Left renal cortex interstitium (tissue), 4 donors: ENCODE data around the gene PACSIN3. TPM values are rescaled to one million over a fixed set of nuclear protein-coding genes. Genes with fewer than 3 reads are reported as not detected.
"Not testable (repeated sequence)": the region's sequence is repeated elsewhere in the genome, so short reads cannot be mapped to it uniquely, and the experiment has no call there.

Experiments used
- DNase-seq, 4 donors: peaks; one replicate each; pipeline ENCODE4 v3.0.0-alpha.2; 2013; ENCODE audit warnings: low read depth in 4 of 4, low spot score in 2 of 4, missing footprints in 1 of 4
- polyA plus RNA-seq, 4 donors: library from polyadenylated mRNA; unstranded; fragments of 120-200 nt; gene quantifications; one replicate each; pipeline ENCODE4 v1.2.1, GENCODE V29; 2013; ENCODE audit not compliant: insufficient read length in 4 of 4

PACSIN3 gene
- polyA plus RNA-seq = 10 to 100 TPM; 31.9 to 39.7 (median 34.5) TPM

DNA sequence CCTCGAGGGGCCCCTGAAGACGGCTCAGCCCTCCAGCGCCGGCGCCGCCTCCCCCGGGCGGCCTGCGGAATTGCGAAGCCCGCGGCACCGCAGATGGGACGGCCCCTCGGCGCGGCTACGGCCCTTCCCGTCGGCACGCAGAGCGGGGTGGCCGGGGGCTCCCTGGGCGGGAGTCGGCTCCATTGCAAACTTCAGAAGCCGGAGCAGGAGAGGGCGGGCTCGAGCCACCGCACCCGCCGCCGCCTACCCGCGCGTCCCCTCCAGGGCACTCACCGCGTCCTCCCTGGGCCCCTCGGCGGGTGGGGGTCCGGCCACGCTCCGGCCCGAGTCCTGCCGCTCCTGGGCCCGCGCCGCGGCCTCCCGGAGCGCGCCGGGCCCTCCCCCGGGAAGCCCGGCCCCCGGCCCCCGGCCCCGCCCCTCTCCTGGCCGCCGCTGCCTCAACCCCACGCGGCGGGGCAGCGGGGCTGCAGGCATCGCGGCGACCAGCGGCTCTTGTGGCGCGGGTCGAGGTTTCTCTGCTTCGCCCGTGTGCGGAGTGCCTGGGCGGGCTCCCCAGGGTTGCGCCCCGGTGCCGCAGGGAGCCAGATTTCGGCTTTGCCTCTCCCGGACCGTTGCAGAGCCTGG is at the start of gene PACSIN3:
Gene PACSIN3 (minus strand): TSS at position 359 of the 624 bp plus-strand sequence. CDS start 3,707 bp downstream, outside the sequence.
- peak in 2 of 4 donors; percentile 21 to 27 for DNase-seq

- DNase-seq = no peak
Measured at GRCh38 chr11:47235163-47235562, 48.9 kb upstream of the PACSIN3 start.

- no peak for DNase-seq
Measured at GRCh38 chr11:47234669-47235100, 48.5 kb upstream of the PACSIN3 start.

DNA sequence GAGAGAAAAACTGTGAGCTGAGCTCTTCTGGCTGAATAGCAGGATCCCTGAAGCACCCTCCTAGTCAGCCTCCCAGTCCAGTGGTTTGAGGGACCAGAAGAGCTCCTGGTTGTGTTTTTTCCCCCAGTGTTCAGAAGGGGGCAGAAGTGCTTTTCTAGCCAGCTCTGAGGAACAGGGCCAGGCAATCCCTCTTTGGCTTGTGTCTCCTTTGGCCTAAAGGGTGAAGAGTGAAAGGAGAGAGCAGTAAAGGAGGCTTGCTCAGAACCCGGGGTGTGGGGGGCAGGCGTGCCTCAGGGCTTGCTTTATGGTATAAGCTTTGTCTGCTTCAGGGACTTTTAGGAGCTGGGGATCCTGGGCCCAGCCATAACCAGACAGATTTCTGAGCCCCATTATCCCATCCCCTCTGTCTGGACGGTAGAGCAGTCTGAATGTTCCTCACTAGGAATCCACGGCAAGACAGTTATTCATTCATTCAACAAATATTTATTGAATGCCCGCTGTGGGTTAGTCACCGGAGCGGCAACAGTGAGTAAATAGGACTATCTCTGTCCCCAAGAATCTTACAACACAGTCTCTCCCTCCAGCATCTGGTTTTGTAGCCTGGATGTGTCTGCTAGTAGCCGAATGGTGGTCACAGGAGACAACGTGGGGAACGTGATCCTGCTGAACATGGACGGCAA is 47.9 kb upstream of the PACSIN3 start:
- DNase-seq = no peak

DNA sequence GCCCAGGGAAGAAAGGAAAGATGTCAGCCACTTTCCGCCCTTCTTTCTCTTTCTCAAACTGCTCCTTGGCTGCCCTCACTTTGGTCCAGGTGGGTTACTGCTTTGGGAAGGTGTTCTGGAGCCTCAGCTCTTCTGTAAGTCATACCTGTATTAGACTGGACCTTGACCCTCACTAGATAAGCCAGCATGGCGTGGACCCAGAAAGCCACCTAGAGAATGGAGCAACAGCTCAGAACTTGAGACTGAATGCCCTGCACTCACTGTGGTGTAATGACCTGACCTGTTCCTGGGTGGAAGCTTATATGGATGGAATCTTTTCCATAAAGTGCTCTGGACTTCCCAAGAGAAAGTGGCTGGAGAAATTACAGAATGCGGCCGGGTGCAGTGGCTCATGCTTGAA is 46.8 kb upstream of the PACSIN3 start:
- no peak for DNase-seq

DNA sequence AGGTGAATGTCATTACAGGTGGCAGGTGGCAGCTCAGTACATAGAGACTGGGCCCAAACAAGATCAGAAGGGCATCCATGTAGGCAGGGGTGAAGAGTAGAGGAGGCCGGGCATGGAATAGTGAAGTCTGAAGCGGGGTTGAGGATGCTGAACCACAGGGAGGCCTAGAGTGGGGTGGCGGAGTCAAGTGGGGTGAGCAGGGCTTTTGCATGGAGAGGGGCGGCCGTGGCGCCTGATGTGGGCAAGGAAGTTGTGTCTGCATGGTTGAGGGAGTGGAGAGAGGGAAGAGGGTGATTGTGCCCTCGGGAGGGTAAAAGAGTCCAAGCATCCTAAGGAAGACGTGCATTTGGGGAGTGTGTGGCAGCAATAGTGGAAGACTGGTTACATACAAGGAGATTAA is 42.9 kb upstream of the PACSIN3 start:
- no peak for DNase-seq

- DNase-seq = no peak
Measured at GRCh38 chr11:47225552-47226400, 39.5 kb upstream of the PACSIN3 start.

DNA sequence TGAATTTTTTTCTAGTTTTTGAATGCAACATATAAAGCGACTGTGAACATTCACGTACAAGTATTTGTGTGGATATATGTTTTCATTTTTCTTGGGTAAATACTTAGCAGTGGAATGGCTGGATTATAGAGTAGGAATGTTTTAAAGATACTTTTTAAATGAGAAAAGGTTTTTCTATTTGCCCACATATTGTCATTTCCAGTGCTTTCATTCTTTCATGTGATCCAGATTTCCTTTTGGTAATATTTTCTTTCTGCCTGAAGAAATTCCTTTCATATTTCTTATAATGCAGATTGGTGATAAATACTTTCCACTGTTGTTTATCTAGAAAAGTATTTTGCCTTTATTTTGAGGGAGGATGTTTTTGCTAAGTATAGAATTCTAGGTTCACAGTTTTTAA is 36.5 kb upstream of the PACSIN3 start:
- no peak for DNase-seq

GRCh38 chr11:47220401-47220821 is 34.2 kb upstream of the PACSIN3 start:
- DNase-seq = no peak

DNA sequence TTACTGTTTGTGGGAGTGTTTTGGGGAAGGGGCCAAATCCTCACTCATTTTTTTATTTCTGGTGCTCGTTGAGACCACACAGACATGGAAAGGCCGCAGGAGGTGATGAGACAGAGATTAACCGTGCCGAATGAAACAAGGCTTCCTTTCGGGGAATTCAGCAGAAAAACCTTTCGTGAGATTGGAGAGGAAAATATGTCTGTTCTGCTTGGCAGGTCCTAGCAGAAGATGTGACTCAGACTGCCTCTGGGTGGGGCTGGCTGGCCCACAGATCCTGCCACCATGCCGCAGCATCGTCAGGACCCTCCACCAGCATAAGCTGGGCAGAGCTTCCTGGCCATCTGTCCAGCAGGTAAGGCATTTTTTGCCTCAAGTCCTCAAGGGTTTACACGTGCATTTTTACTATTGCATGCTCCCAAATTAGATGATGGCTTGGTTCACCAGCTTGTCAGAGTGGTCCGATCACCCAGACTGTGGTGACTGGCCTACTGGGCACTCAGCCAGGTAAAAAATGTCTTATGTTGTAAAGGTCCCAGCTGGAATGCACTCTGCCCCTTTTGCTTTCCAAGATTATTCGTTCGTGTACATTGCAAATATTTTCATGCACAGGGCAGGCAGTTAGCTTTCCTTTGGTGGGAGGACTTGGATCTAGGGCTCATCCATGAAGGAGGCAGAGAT is 30.0 kb upstream of the PACSIN3 start:
- DNase-seq = peak in 2 of 4 donors; percentile 15 to 17

- peak in 3 of 4 donors; percentile 4 to 41 (median 15) for DNase-seq
Measured at GRCh38 chr11:47215366-47215910, 29.2 kb upstream of the PACSIN3 start.

GRCh38 chr11:47213950-47214565 is 27.8 kb upstream of the PACSIN3 start:
- DNase-seq = peak; percentile 57 to 70 (median 62)

DNA sequence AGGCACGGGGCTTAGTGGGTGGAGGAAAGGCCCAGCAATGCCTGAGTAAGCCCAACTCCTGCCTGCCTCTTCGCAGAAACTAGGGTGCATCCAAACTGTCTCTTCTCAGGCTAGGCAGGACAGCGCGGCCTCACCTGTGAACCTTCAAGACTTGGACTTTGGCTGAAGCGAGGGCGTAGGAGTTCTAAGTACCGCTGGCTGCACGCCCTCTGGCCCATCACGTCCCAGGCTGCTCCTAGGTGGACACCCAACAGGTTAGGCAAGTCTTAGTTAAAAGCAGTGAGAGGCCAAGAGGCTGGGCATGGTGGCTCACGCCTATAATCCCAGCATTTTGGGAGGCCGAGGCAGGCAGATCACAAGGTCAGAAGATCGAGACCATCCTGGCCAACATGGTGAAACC is 26.7 kb upstream of the PACSIN3 start:
- DNase-seq = no peak

DNA sequence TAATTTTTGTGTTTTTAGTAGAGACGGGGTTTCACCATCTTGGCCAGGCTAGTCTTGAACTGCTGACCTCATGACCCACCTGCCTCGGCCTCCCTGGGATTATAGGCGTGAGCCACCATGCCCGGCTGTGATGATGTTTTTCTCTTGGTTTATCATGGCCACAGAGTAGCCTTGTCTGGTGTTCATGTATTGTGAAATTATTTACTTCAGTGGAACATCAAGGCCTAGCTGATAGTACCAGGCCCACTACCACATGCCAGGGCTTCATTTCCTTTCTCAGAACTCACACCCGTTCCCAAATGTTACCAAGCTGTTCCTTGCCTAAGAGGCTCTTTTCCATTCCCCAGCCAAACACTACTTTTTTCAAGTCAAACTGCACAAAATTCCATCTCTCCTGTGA is 22.4 kb upstream of the PACSIN3 start:
- no peak for DNase-seq

- not testable (repeated sequence) for DNase-seq
Measured at GRCh38 chr11:47208008-47208552, 21.8 kb upstream of the PACSIN3 start.

DNA sequence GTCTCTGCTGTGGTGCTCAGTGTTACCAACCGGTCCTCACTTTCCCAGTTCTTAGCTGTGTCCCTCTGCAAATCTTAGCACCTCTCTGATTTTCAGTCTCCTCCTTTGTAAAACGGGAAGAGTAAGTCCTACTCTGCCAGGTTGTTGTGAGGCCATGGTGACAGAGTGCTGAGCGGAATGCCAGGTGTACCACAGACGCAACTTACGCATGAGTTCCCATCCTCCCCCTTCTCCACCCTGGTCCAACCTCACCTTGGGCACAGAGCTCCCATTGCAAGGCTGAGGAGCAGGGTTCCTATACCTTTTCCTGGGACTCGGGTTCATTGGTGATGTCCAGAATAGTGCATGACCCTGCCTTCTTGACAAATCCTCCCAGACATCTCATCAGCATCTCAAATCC is 21.2 kb upstream of the PACSIN3 start:
- no peak for DNase-seq

DNA sequence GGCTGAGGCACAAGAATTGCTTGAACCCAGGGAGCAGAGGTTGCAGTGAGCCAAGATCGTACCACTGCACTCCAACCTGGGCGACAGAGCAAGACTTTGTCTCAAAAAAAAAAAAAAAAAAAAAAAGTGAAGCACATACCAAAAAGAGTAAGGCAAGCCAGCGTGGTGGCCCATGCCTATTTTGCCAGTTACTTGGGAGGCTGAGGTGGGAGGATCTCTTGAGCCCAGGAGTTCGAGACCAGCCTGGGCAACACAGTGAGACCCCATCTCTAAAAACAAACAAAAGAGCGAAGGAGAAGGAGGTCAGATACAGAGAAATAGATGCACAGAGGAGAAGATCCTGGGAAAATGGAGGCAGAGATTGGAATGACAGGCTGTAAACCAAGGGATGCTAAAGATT is 20.3 kb upstream of the PACSIN3 start:
- DNase-seq = not testable (repeated sequence)

- no peak for DNase-seq
Measured at GRCh38 chr11:47204637-47204989, 18.4 kb upstream of the PACSIN3 start.

DNA sequence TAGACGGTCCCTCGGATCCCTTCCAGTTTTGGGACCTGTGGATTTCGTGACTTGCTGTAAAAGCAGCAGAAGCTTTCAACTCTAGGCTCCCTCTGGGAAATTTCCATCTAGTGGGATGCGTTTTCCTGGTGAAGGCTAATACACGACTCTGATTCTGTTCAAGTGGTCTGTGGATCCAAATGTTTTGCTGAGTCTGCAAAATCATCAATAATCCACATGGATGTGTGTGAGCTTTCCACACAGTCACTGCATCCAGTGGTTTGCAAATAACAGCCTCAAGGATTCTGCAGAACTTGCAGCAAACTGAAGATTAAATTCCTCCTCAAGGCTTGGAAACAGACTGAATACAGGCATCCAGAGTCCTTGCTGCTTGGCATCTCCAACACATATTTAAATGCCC is 16.3 kb upstream of the PACSIN3 start:
- no peak for DNase-seq

GRCh38 chr11:47201015-47201414 is 14.8 kb upstream of the PACSIN3 start:
- DNase-seq = no peak
